Central memory CD8-positive, alpha-beta T cell (primary cell): Measurements from ENCODE around the gene ACTN4.

Source experiments
- ATAC-seq: fragments of 150-1000 bp; cut with Tn5 transposase; replicated peaks from 2 replicates; pipeline ENCODE4 v1.10.0; 2022; ENCODE audit warnings: mild to moderate bottlenecking, moderate FRiP score, moderate number of reproducible peaks; ENCODE audit not compliant: poor library complexity, severe bottlenecking; ENCODE audit errors: extremely low read depth
- DNase-seq, 2 donors: peaks; one replicate each; pipeline ENCODE4 v3.0.0; 2021; ENCODE audit warnings: low spot score in 2 of 2
- H3K27ac Mint-ChIP-seq: one replicate; pipeline ENCODE4 v1.8.0; 2022; ENCODE audit warnings: low read depth, mild to moderate bottlenecking, moderate library complexity, mixed read lengths
- H3K27me3 Mint-ChIP-seq: one replicate; pipeline ENCODE4 v1.8.0; 2022; ENCODE audit warnings: mixed read lengths
- H3K36me3 Mint-ChIP-seq: one replicate; pipeline ENCODE4 v1.8.0; 2022; ENCODE audit warnings: mild to moderate bottlenecking, moderate library complexity, mixed read lengths; ENCODE audit not compliant: insufficient read depth
- H3K4me1 Mint-ChIP-seq: one replicate; pipeline ENCODE4 v1.8.0; 2022; ENCODE audit warnings: mixed read lengths
- H3K4me3 Mint-ChIP-seq: one replicate; pipeline ENCODE4 v1.8.0; 2022; ENCODE audit warnings: mild to moderate bottlenecking, moderate library complexity, mixed read lengths
- H3K9me3 Mint-ChIP-seq: one replicate; pipeline ENCODE4 v1.8.0; 2022; ENCODE audit warnings: mixed read lengths

ACTN4 gene

DNA sequence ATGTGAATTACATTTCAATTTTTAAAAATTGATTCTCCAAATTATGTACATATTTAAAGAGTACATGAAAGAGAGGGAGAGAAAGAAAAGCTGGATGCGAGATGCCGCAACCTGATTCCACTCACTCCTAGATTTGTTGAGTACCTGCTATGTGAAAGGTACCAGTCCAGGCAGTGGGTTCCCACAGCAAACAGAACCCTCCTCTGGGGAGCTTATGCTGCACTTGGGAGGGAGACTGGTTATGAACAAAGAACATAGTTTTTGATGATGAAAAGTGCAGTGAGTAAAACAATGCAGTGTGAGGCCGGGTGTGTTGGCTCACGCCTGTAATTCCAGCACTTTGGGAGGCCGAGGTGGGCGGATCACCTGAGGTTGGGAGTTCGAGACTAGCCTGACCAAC, 43.4 kb downstream of the ACTN4 start:
- Mint-ChIP-seq H3K27me3 (no peaks in the 10 kb centered on the region), H3K4me3 (no peak overlapping the region), H3K27ac (no peak overlapping the region), H3K36me3 (peaks cover 12% of the 10 kb centered on the region), H3K9me3 (no peaks in the 10 kb centered on the region), H3K4me1 (peaks cover 69% of the 10 kb centered on the region)
- ATAC-seq = no peak
- DNase-seq = no peak

DNA sequence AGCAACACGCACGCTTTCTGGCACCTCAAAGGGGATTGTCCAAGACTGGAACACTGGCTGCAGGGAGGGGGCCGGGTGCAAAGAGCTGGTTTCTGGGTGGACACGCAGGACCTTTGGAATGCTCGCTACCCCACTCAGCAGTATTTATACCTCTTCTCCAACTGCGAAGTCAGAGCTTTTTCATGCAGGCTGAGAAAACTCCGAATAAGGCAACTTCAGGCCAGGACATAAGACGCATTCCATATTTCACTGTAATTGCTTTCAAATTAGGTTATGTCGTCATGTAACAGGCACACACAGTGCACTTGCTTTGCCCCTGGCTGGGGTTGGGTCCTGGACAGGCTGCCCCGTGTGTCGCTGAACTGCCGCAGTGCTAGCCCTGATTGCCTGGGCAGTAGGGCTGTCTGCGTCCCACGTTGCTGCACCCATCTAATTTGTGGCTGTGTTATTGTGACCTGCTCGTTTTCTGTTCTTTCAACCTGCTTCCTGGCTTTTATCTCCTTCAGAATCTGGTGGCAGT, 44.5 kb downstream of the ACTN4 start:
- ATAC-seq (no peak), DNase-seq (no peak)
- Mint-ChIP-seq H3K27ac (peak overlapping the region; percentile 76), H3K4me3 (peak overlapping the region; percentile 31), H3K27me3 (no peaks in the 10 kb centered on the region), H3K4me1 (peaks cover 69% of the 10 kb centered on the region), H3K9me3 (no peaks in the 10 kb centered on the region), H3K36me3 (peaks cover 9% of the 10 kb centered on the region)

- ATAC-seq (no peak), DNase-seq (no peak)
- no peaks in the 10 kb centered on the region for H3K27me3 Mint-ChIP-seq
- peaks cover 67% of the 10 kb centered on the region for H3K4me1 Mint-ChIP-seq
- H3K4me3 Mint-ChIP-seq = peak overlapping the region; percentile 69
- peak overlapping the region; percentile 76 for H3K27ac Mint-ChIP-seq
- peaks cover 9% of the 10 kb centered on the region for H3K36me3 Mint-ChIP-seq
- H3K9me3 Mint-ChIP-seq = no peaks in the 10 kb centered on the region
These were observed 45.3 kb downstream of the ACTN4 start for GRCh38 chr19:38692458-38693379.

DNA sequence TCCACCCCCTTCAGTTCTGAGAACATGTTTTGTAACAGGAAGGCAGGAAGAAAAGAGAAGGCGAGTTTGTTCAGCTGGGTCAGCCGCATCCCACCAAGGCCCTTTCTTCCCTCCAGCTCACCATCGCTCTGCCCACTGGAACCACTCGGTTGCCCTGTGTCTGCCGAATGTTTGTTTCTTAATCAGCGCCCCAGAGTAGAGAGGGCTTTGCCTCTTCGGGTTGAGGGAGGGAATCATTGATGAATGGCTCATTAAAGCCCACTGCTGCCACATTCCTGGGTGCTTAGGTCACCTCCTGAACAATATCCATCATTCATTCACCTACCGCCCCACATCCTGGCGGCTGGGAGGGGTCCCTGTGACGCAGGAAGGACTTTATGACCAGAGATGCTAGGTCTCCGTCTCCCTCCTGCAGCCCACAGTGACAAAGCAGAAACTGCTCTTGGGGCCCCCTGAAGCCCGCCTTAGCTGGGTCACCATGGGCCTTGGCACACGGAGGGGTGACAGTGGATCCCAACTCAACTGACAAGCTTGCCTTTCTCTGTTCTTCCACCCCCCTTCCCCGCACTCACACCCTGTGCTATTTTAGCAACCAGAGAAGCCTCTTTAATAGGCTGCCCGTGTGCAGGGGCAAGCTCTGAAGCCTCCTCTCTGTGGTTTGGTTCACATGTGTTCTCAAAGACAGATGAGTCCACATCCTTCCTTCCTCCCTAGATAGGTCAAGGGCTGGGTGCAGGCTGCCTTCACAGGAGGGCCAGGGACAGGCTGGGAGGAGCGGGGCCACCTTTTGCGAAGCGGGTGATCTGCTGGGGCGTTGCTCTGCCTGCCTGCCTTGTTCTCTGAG, 46.2 kb downstream of the ACTN4 start:
- H3K4me3 Mint-ChIP-seq = peak overlapping the region; percentile 69
- peaks cover 73% of the 10 kb centered on the region for H3K4me1 Mint-ChIP-seq
- peaks cover 7% of the 10 kb centered on the region for H3K36me3 Mint-ChIP-seq
- H3K9me3 Mint-ChIP-seq = no peaks in the 10 kb centered on the region
- H3K27ac Mint-ChIP-seq = peak overlapping the region; percentile 76
- DNase-seq = peak; percentile 25 to 46
- peak; percentile 93 for ATAC-seq
- no peaks in the 10 kb centered on the region for H3K27me3 Mint-ChIP-seq

DNA sequence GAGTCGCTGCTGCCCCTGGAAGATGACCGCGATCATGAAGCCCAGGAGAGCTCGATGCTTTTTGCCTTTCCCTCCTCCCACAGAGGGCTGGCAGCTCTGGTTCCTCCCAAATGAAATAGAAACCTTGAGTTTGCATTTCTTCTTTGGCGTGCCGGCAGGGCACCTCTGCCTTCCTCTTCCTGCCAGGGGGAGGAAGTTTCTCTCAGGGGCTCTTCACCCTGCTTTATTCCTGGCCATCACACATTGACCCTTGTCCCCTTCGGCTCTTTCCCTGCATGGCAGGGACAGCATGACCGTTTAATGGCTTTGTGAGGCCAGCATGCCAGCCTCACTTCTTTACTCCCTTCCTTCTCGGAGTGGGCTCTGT, 47.9 kb downstream of the ACTN4 start:
- H3K4me3 Mint-ChIP-seq = peak overlapping the region; percentile 69
- peaks cover 10% of the 10 kb centered on the region for H3K36me3 Mint-ChIP-seq
- H3K27me3 Mint-ChIP-seq = no peaks in the 10 kb centered on the region
- no peak for DNase-seq
- peak overlapping the region; percentile 76 for H3K27ac Mint-ChIP-seq
- H3K9me3 Mint-ChIP-seq = no peaks in the 10 kb centered on the region
- peaks cover 78% of the 10 kb centered on the region for H3K4me1 Mint-ChIP-seq
- no peak for ATAC-seq

- DNase-seq = no peak
- H3K4me1 Mint-ChIP-seq = peaks cover 78% of the 10 kb centered on the region
- H3K27me3 Mint-ChIP-seq = no peaks in the 10 kb centered on the region
- peaks cover 17% of the 10 kb centered on the region for H3K36me3 Mint-ChIP-seq
- no peak for ATAC-seq
- H3K27ac Mint-ChIP-seq = peak overlapping the region; percentile 76
- H3K4me3 Mint-ChIP-seq = peak overlapping the region; percentile 69
- H3K9me3 Mint-ChIP-seq = no peaks in the 10 kb centered on the region
These were observed 48.6 kb downstream of the ACTN4 start for GRCh38 chr19:38695832-38696728.

DNA sequence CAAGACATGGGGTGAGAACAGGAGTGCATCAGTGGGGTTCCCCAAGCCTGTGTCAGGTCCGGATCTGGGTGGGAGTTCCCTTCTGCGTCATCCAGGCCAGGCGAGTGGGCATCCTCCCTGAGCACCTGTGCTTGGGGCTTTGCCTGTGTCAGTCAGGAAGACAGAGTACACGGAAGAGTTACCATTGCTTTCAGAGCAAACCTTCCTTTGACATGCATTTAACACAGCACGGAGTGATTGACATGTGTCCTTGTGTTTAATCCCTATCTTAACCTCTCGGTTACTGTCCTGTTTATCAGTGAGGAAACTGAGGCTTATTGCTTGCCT, 49.2 kb downstream of the ACTN4 start:
- ATAC-seq (no peak), DNase-seq (no peak)
- no peaks in the 10 kb centered on the region for H3K9me3 Mint-ChIP-seq
- H3K4me3 Mint-ChIP-seq = no peak overlapping the region
- no peaks in the 10 kb centered on the region for H3K27me3 Mint-ChIP-seq
- peaks cover 18% of the 10 kb centered on the region for H3K36me3 Mint-ChIP-seq
- H3K4me1 Mint-ChIP-seq = peaks cover 77% of the 10 kb centered on the region
- peak overlapping the region; percentile 75 for H3K27ac Mint-ChIP-seq

GRCh38 chr19:38697197-38697596, 49.7 kb downstream of the ACTN4 start:
- no peaks in the 10 kb centered on the region for H3K27me3 Mint-ChIP-seq
- H3K36me3 Mint-ChIP-seq = peaks cover 18% of the 10 kb centered on the region
- no peak for ATAC-seq
- DNase-seq = no peak
- no peaks in the 10 kb centered on the region for H3K9me3 Mint-ChIP-seq
- H3K27ac Mint-ChIP-seq = no peak overlapping the region
- H3K4me3 Mint-ChIP-seq = no peak overlapping the region
- peaks cover 72% of the 10 kb centered on the region for H3K4me1 Mint-ChIP-seq

DNA sequence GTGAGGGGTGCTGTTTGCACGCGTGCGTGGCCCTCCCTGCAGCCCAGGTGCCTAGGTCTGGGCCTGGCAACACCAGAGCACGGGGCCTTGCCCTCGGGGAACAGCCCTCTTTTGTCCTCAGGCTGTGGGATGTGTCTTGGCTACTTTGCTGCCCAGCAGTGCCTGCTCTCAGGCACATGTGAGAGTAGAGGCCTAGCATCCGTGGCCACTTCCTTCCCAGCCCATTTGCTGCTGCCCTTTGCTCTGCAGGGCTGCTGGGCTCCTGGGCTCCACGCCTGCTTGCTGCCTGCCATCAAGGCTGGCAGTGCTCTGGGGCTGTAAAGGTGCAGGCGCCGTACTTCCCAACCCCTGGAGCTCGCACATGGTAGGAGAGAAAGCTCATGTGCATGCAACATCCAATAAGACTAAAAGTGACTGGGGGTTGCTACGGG, 50.2 kb downstream of the ACTN4 start:
- DNase-seq (no peak), ATAC-seq (no peak)
- Mint-ChIP-seq H3K27me3 (no peaks in the 10 kb centered on the region), H3K9me3 (no peaks in the 10 kb centered on the region), H3K36me3 (peaks cover 18% of the 10 kb centered on the region), H3K27ac (peak overlapping the region; percentile 82), H3K4me3 (no peak overlapping the region), H3K4me1 (peaks cover 68% of the 10 kb centered on the region)

DNA sequence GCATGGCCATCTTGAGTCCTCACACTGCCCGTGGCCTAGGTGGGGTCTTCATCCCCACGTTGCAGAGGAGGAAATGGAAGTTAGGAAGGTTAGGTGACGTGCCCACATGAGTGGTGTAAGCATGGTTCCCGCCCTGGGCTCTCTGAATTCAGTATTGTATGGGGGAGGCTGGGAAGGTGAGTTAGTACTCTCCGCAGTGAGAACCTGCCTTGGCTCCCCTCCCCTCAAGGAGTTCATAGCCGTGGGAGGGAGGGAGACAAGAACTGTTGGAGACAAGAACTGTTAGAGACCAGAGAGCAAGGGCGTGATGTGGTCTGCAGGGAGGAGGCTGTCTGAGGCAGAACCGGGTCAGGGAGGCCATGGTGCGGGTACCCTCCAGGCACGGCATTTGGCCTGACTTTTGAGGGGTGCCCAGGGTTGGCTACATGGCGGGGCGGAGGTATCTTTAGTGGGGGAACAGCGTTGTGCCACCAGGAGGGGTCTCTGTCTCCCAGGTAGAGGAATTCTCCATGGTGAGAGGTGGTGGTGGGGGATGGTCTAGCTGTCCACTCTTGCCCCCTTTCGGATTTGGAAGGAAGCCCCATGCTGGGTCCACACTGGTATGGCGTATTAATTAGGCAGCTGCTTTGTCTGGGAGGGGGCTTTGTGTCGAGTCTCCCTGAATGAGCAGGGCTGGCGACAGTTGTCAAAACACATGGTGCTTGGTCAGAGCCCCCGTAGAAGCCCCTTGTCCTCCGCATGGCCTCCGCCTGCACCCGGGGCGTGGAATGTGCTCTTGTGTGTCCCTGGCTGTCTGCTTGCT, 51.0 kb downstream of the ACTN4 start:
- peak overlapping the region; percentile 45 for H3K4me3 Mint-ChIP-seq
- no peak for DNase-seq
- no peaks in the 10 kb centered on the region for H3K27me3 Mint-ChIP-seq
- peaks cover 20% of the 10 kb centered on the region for H3K36me3 Mint-ChIP-seq
- ATAC-seq = no peak
- no peaks in the 10 kb centered on the region for H3K9me3 Mint-ChIP-seq
- H3K27ac Mint-ChIP-seq = peak overlapping the region; percentile 82
- peaks cover 60% of the 10 kb centered on the region for H3K4me1 Mint-ChIP-seq

GRCh38 chr19:38699027-38699346, 51.5 kb downstream of the ACTN4 start:
- Mint-ChIP-seq H3K4me1 (peaks cover 60% of the 10 kb centered on the region), H3K27me3 (no peaks in the 10 kb centered on the region), H3K27ac (peak overlapping the region; percentile 82), H3K9me3 (no peaks in the 10 kb centered on the region), H3K36me3 (peaks cover 20% of the 10 kb centered on the region), H3K4me3 (no peak overlapping the region)
- DNase-seq (no peak), ATAC-seq (no peak)
